GM18499 (cell line): ENCODE results near the gene SLC39A9.

Source experiments
- ATAC-seq: cut with Tn5 transposase; IDR thresholded peaks from one replicate; pipeline ENCODE4 v1.9.1; 2021; ENCODE audit warnings: moderate number of reproducible peaks; ENCODE audit not compliant: insufficient read depth, unreplicated experiment

SLC39A9 gene, protein sequence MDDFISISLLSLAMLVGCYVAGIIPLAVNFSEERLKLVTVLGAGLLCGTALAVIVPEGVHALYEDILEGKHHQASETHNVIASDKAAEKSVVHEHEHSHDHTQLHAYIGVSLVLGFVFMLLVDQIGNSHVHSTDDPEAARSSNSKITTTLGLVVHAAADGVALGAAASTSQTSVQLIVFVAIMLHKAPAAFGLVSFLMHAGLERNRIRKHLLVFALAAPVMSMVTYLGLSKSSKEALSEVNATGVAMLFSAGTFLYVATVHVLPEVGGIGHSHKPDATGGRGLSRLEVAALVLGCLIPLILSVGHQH

DNA sequence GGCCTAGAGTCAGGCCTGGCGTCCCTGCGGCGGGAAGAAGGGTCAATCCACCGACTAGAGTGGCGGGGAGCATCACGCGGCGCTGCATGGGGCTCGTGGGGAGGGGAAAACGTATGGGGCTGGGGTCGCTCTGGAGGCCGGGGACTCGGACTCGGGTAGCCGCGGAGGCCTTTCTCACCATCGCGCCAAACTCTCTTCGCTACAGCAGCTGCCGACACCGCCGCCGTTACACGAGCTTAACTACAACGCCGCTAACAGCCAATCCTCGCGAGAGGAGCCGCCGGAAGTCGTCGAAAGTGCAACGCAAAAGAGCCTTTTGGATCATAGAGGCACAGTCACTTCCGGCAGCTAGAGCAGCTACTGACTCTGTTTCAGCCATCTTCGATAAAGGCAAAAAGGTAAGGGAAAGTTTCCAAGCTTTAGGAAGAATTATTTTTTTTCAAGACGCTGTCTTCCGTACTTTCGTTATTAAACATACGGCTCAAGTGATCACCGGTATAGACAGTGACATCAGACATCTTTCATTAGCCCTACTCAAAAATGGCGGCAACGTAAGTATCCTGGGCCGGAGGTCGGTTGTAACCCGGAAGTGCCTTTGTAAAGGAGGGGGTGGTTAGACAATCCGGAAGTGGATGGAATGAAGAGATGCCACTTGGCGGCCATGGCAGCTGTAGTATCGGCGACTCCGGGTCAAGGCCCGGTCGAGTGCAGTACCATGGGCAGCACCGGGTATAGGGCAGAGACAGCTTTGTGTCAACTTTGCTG lies at the start of gene SLC39A9, which contains the start of gene ERH:
Gene SLC39A9 (plus strand): TSS at position 640 of the 765 bp plus-strand sequence. CDS start 678 bp downstream, outside the sequence.
Gene ERH (minus strand): TSS at position 247 of the 765 bp plus-strand sequence. CDS start 66 bp downstream, at position 181.
- peak; percentile 79 for ATAC-seq

DNA sequence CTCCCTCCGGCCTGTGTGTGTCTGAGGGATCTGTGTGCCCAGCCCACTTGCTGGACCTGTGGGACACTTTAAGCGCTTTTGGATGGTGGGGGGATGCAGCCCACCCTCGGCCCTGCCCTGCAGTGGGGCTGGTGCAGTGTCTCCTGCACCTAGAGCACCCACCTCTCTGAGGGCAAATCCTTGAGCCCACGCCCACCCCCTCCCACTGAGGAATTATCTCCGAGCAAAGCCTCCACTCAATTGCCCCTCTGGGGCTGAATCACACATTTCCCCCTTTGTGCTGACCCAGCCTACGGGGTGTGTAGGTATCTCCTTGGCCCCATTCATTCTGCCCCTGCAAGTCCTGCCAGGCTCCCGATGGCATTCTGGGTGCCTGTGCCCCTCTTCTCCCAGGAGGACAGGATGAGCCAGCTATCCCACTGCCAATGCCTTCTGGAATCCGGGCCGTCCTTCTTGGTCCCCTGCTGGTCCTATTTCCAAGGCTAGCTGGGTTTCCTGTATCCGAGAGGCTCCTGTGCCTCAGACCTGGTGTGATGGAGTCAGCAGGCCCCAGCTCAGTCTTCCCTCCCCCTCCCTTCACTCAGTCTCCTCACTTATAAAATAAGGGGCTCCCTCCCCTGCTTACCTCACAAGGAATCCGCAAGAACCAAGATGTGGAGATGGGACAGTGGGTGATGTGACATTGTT lies 49.3 kb upstream of the SLC39A9 start:
- no peak for ATAC-seq

DNA sequence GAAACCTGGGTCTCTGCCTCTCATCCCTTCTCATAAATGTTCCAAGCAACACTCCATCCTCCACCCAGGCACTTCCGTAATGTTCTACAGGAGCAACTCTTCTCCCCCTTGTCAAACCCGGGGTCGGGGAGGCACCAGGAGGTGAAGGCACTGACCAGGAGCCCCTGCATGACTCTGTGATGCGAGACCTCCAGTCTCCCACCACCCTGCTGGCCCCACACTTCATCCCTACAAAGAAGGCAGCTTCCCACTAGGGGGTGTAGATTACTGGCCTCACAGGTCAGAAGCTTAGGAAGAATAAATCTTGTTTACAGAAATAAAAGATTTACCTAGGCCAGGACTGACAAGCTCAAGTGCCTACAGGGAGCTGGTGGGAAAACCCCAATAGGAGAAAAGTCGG lies 47.6 kb upstream of the SLC39A9 start:
- no peak for ATAC-seq

DNA sequence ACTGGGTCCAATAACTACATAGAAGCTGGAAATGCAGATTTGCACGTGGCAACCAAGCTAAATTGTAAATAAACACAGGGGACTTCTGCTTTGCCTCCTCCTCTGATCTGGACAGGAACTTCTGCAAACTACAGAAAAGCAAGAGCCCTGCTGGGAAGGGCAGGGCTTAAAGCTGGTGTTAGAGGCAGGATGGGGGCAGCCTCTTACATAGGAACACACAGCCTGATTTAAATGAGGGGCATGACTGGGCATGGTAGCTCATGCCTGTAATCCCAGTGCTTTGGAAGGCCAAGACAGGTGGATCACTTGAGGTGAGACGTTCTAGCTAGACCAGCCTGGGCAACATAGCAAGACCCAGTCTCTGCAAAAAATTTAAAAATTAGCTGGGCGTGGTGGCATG lies 47.1 kb upstream of the SLC39A9 start:
- ATAC-seq = no peak

DNA sequence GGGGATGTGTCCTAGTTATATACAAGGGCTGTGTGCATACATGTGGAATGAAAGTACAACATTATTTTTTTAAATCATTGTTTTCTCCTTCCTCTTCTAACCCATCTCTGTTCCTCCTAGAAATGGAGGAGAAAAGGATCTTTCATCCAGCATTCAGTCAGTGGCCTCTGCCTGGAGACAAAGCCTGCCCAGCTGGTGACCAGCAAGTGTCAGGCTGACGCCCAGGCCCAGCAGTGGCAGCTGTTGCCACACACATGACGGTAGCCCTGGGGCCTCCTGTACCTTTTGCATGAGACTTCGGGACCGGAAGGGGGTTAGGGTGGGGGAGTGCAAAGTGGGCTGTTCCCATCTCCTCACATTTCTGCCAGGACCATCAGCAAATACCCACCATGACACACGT lies 46.6 kb upstream of the SLC39A9 start:
- ATAC-seq = no peak

DNA sequence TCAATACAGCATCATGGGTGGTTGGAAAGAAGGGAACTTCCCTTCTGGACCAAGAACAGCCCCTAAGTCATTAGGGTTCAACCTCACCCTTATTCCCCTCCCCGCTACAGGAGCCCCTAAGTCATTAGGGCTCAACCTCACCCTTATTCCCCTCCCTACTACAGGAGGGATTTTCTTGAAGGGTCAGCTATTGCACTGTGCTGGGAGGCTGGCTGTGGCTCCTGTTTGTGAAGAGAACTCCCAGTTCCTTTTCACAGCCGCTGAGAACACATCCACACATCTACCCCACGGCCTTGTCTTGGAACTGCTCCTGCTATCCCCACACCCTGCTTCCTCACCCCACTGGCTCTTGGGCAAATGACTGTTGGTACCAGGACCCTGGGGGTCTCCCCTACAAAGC lies 45.3 kb upstream of the SLC39A9 start:
- ATAC-seq = no peak

DNA sequence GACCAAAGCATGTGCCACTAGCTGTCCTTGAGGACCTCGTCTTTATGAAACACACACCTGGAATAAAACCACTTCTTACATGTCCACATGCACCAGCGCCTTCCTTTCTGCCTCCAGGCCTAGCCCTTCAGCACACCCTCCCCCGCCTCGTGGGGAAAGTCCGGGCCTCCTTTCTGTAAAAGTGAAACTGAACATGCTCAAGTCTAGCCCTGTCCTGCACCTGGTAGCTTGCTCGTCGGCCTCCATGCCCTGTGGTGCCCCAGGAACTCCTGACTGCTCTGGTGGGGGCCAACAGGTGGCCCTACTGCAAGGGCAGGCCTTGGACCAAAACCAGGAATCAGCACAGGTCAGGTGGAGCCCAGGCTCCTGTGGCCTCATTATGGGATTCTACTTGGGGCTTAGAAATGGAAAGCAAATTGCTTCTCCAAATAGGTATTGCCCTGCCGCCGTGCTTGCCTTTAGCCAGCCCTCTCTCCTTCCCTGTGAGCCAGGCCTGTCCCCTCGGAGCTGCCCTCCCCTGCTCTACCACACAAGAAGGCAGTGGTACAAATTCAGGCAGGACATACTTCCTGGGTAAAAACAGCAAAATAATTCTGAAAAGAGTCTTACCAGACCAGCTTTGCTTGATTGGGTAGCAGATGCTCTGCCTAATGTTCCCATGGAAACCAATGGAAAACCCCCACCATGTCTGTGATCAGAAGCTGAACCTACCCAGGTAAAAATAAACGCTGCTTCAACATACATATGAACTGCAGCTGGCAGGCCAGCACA lies 43.9 kb upstream of the SLC39A9 start:
- ATAC-seq = peak; percentile 60

DNA sequence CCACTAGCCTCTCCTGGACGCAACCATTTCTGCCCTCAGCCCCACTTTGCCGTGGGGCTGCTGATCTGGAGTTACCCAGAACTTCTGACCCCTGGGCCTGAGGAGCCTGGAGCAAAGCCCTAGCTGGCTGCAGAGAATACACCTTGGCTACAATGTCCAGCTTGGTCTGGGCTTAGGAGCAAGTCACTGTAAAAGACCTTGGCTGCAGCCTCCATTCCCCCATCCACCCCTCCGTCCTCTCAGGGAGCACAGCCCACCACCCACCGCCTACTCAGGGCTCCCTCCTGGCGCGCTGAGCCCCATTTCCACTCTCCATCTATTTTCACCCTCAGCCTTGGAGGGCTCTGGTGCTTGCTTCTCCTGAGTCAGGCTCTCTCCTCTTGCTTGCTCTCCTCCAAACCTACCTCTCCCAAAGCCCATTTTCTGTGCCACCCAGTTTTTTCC lies 43.3 kb upstream of the SLC39A9 start:
- ATAC-seq = no peak

DNA sequence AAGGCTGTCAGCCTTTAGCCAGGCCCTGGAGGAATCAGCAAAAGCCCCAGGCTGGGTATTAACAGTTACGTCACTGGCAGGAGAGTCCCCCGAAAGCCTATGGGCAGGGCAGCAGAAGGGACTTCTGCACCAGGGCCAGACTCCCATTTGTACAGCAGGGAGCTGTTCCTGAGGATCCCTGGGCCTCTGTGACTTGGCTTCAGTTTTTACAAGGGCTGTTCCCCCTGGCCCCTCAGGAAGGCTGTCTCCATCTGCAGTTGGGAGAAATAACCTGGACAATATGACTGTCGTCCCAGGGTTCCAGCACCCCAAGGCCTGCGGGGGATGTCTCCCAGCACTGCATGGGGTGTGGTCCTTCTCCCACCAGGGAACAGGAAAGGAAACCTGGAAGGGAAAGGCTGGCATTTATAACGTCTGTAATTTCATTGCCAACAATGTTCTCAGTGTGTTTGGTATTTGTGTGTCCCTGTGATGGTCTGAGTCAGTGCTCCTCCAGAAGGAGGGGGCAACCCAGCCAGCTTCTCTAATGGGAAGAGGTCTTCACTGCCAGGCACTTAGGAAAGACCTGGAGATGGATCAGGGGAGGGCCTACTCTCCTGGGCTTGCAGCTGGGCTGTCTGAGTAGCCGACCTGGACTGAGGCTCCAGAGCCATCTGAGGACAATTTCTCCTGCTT lies 42.7 kb upstream of the SLC39A9 start:
- no peak for ATAC-seq

DNA sequence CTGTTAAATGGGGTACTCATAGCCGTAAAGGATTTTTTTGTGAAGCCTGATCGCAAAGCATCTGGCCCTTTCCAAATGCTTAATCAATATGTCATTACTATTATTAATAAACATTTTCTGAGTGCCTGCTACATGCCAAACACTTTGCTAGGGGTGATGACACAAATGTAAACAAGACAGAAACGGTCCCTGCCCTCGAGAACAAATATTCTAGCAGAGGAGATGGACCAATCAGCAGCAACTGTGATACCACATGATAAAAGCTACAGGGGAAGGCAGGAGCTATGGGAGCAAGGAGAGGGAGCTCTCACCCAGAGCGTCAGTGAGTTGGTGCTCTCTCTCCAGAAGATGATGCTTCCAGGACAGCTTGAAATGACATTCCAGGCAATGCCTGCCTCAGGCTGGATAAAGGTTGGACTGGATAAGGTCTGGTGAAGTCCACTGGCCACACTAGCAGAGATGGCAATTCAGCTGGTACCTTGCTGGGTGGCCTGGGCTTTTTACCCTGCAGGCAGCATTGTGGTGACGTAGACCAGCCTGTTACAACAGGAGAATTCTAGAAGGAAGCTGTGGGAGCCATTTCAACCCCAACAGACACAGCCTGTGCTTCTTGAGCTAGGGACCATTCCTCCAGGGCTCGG lies 41.5 kb upstream of the SLC39A9 start:
- ATAC-seq = no peak

DNA sequence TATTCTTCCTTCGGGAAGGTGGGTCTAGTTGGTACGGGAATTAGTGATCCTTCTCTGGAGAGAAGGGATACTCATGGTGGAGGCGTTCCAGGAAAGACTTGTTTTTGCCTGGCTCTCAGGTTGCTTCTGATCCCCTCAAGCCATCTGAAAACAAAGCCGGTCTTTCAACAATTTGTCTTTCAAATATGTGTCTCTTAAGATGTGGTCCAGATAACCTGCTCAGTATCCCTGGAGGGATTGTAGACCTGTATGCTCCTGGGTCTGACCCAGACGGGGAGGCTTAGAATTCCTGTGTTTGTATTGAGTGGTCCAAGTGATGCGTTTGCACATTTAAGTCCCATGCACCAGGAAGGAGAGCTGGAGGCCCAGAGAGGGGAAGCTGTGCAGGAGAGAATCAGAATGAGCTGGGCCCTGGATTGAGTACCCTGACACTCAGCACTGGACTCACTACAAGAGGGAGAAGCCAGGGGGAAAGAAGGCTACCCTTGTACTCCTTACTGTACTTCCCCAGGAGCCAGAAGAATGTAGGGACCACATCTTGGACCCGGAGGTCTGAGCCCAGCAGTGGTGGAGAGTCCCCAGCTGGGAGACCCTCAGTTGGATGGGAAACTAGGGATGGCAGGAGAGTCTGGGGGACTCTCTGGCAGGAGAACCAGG lies 40.8 kb upstream of the SLC39A9 start:
- no peak for ATAC-seq

DNA sequence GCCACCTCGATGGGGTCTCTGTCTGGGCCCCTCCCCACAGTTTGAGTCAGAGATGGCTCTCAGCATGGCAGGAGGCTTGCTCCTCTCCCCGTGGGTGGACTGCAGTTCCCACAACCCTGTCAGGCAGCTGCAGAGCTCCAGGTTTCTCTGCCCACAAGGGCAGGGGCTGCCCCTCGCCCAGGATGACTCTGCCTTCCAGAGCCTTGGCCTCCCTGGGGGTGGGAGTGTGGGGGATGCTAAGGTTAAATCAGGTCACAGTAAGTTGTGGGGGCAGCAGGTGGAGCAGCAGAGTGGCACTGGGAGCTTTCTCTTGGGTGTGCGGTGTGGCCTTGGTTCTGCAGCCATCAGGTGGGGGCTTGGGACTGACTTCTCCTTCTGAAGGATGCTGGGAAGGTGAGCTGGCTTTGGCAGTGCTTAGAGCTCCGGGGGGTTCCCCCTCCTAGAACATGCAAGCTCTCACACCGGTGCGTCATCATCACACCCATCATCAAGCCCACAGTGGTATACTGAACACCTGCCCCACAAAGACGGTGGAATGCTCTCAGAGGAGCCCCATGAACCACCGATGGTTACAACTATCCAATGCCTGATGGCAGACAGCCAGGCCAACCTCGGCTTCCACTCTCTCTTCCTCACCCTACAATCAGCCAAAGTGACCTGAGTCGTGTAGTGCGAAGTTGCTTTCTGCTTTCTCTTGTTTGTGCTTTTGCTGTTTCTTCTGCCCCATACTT lies 40.1 kb upstream of the SLC39A9 start:
- ATAC-seq = no peak

DNA sequence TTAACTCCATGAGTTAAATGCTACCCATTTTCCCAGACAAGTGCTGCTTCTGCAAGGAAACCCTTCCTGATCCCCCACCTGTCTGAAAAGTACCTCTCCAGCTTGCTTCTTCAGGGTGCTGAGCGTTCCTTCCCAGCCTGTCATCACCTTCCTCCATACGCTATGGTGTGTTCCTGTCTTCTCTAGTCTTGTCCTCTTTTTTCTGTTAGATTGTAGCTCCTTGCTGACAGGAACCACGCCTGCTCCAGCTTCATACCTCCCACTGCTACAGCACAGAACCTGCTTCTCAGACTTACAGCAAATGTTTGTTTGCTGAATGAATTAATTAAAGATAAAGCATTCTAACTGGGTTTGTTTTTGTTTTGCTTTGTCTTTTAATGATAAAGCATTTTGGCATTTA lies 39.5 kb upstream of the SLC39A9 start:
- ATAC-seq = no peak

DNA sequence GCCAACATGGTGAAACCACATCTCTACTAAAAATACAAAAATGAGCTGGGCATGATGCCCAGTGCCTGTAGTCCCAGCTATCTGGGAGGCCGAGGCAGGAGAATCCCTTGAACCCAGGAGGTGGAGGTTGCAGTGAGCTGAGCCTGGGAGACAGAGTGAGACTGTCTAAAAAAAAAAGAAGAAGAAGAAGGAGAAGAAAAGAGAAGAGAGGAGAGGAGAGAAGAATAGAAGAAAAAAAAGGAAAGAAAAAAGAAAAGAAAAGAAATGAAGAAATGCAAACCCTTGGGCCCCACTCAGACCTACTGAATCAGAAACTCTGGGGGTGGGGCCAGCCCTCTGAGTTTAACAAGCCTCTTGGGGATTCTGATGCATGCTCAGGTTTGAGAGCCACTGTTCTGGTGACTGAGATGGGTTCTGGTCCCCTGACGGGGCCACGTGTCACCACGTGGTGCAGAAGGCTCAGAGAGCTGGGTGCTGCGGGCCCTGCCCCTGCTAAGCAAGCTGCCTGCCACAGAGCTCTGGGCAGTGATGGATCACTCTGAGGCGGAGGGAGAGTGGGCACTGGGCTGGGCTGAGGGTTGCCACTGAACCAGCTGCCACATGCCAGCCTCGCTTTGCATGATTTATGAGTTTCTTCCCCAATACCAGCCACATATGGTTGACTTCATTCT lies 37.9 kb upstream of the SLC39A9 start:
- no peak for ATAC-seq

DNA sequence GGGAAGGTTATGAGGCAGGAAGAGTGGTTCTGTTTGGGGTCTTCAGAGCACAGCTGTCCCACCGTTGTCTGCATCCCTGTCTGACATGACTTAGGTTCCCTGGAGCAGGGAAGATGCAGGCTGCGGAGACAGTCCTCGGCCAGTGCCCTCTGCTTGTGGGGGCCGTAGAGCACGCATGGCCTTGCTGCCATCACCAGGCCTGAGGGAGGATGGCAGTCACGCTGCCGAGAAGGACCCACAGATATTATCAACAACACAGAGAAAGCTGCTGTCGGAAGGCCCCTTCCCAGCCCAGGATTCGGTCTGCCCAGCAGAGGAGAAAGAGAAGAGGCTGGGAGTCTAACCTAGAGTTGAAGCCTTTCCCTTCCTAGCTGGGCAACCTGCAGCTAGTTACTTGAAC lies 35.4 kb upstream of the SLC39A9 start:
- no peak for ATAC-seq

DNA sequence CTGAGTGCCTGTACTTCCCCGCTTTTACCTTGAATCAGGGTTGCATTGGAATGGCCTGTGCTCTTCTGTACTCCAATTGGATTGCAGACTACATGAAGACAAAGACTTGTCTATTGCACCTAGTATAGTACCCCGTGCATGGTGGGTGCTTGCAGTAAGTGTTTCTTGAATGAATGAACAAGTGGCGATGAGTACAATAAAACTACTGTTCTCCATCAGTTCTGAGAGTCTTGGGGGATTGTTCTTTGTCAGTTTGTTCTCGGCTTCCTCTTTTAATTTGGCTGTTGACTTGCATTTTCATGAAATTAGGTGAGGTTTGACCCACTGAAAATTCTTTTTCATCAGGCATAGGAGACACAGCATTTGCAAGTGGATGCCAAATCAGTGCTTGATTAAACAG lies 34.5 kb upstream of the SLC39A9 start:
- ATAC-seq = no peak

DNA sequence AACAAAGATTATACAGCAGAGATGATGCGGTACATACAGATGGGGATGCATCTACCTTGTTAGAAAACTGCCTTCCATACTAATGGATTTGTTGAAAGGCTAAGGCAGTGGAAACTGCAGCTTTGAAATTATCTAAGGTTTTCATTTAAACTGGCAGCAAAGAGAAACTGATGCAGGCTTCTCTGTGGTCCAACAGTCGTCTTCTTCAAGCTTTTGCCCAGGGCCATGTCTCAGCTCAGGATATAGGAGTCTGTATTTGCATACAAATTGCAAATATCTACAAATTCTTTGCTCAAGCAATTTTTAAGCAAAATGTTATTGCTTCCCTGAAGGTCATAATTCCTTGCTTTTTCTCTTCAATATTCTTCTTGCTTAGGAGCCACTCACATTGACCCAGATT lies 34.1 kb upstream of the SLC39A9 start:
- ATAC-seq = no peak

DNA sequence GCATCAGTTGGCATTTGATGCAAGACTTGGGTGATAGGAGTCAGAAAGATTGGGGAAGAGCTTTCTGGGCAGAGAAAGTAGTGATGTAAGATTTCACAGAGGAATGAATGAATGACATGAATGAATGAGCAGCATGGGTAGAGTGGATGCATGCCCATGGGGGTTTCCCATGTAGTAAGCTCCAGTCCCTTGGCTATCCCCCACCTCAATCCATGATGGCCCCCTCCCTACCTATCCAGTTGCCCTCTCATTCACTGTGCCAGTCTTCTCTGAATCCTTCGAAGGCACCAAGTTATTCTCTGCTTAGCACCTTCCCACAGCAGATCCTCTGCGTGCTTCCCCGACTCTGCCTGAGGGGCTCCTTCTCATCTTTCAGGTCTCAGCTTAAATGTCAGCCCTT lies 32.4 kb upstream of the SLC39A9 start:
- ATAC-seq = no peak
